Mammary epithelial cell (primary cell): ENCODE results near the gene ZNF276.

Experiments
- CTCF ChIP-seq, 2 donors: IDR thresholded peaks in 1 of 2; conservative IDR thresholded peaks in 1 of 2; 2 replicates each; pipeline ENCODE4 v1.5.1; 2011 to 2012; ENCODE audit warnings: inconsistent platforms in 2 of 2, low read length in 2 of 2, mild to moderate bottlenecking in 2 of 2, control low read depth in 1 of 2, low read depth in 1 of 2; ENCODE audit not compliant: insufficient read depth in 1 of 2; ENCODE audit errors: extremely low read depth in 1 of 2
- EZH2 ChIP-seq: IDR thresholded peaks from 2 replicates; pipeline ENCODE4 v1.6.1; 2012; ENCODE audit warnings: low read length, inconsistent platforms, borderline replicate concordance

- TF ChIP-seq CTCF (conservative IDR thresholded peaks at IDR 0.05 in 1 of 2, IDR thresholded peaks at IDR 0.05 in 1 of 2; ENCODE audit: extremely low read depth in 1 of 2, insufficient read depth in 1 of 2, low read depth in 1 of 2, low read length in 2 of 2) (no peak), EZH2 (no peak)
These were observed 23.6 kb upstream of the ZNF276 start for GRCh38 chr16:89697616-89698331.
